Measurements from ENCODE around the gene GRAMD1B.
"Not testable (repeated sequence)": the region's sequence is repeated elsewhere in the genome, so short reads cannot be mapped to it uniquely, and the experiment has no call there.

The GRAMD1B gene

GRCh38 chr11:123448823-123449222 is 18.8 kb downstream of the GRAMD1B start:
- DNase-seq, result no peak

- DNase-seq, result no peak
Observed at GRCh38 chr11:123449436-123449835, 19.4 kb downstream of the GRAMD1B start.

- no peak for DNase-seq
Observed at GRCh38 chr11:123450623-123451022, 20.6 kb downstream of the GRAMD1B start.

- peak; percentile 66 for DNase-seq
Observed at GRCh38 chr11:123451183-123451781, 21.2 kb downstream of the GRAMD1B start.

- no peak for DNase-seq
Observed at GRCh38 chr11:123452794-123453193, 22.7 kb downstream of the GRAMD1B start.

GRCh38 chr11:123454060-123454651 is 24.1 kb downstream of the GRAMD1B start:
- DNase-seq, result no peak

- no peak for DNase-seq
Observed at GRCh38 chr11:123454796-123455195, 24.7 kb downstream of the GRAMD1B start.

GRCh38 chr11:123456448-123456847 is 26.4 kb downstream of the GRAMD1B start:
- not testable (repeated sequence) for DNase-seq

- DNase-seq, result no peak
Observed at GRCh38 chr11:123457187-123457770, 27.2 kb downstream of the GRAMD1B start.

GRCh38 chr11:123458501-123458900 is 28.4 kb downstream of the GRAMD1B start:
- DNase-seq, result no peak

GRCh38 chr11:123460012-123460700 is 30.1 kb downstream of the GRAMD1B start:
- no peak for DNase-seq

- DNase-seq, result no peak
Observed at GRCh38 chr11:123461164-123461563, 31.1 kb downstream of the GRAMD1B start.

GRCh38 chr11:123465667-123466066 is 35.6 kb downstream of the GRAMD1B start:
- not testable (repeated sequence) for DNase-seq

GRCh38 chr11:123466172-123466571 is 36.1 kb downstream of the GRAMD1B start:
- not testable (repeated sequence) for DNase-seq

GRCh38 chr11:123469089-123469488 is 39.0 kb downstream of the GRAMD1B start:
- no peak for DNase-seq

- DNase-seq, result no peak
Observed at GRCh38 chr11:123469586-123469985, 39.5 kb downstream of the GRAMD1B start.

GRCh38 chr11:123470842-123471241 is 40.8 kb downstream of the GRAMD1B start:
- no peak for DNase-seq

- DNase-seq, result no peak
Observed at GRCh38 chr11:123472236-123472935, 42.3 kb downstream of the GRAMD1B start.

GRCh38 chr11:123473941-123474677 is 44.0 kb downstream of the GRAMD1B start:
- DNase-seq, result no peak

GRCh38 chr11:123474994-123475393 is 44.9 kb downstream of the GRAMD1B start:
- DNase-seq, result no peak

GRCh38 chr11:123475469-123475868 is 45.4 kb downstream of the GRAMD1B start:
- peak; percentile 42 for DNase-seq

- no peak for DNase-seq
Observed at GRCh38 chr11:123477205-123477907, 47.3 kb downstream of the GRAMD1B start.
